Measurements from ENCODE around the gene RPL36.
A peak's percentile ranks its signal among the peaks of the same experiment; 100 is the strongest.
"Not testable (repeated sequence)": the region's sequence is repeated elsewhere in the genome, so short reads cannot be mapped to it uniquely, and the experiment has no call there.

Gene RPL36

GRCh38 chr19:5717215-5717935, 27.3 kb downstream of the RPL36 start:
- FAIRE-seq: no peak
- DNase-seq (ENCODE audit: insufficient read length): no peak
- TF ChIP-seq POLR2AphosphoS5 (IDR thresholded peaks at IDR 0.05; ENCODE audit: low read depth, low read length) (no peak), TAF1 (IDR thresholded peaks at IDR 0.05; ENCODE audit: borderline replicate concordance, low read depth, low read length) (no peak), POLR2A (IDR thresholded peaks at IDR 0.05; ENCODE audit: low read depth, low read length) (no peak)

DNA sequence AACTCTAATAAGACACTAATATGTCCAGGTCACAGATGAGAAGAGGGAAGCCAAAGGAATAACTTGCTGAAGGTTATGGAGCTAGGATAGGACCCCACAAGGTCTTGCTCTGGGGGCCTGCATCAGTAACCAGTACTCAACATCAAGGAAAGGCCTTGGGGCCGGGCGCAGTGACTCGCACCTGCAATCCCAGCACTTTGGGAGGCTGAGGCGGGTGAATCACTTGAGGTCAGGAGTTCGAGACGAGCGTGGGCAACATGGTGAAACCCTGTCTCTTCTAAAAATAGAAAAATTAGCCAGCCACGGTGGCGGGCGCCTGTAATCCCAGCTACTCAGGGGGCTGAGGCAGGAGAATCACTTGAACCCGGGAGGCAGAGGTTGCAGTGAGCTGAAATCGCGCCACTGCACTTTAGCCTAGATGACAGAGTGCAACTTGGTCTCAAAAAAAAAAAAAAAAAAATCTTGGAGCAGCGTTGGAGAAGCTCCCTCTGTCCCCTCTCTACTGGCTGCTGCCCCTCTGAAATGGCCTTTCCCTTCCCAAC, 28.0 kb downstream of the RPL36 start:
- no peak for DNase-seq (ENCODE audit: insufficient read length)
- no peak for FAIRE-seq
- TF ChIP-seq POLR2A (IDR thresholded peaks at IDR 0.05; ENCODE audit: low read depth, low read length): no peak
- no peak for TF ChIP-seq TAF1 (IDR thresholded peaks at IDR 0.05; ENCODE audit: borderline replicate concordance, low read depth, low read length)
- TF ChIP-seq POLR2AphosphoS5 (IDR thresholded peaks at IDR 0.05; ENCODE audit: low read depth, low read length): no peak

- peak; percentile 29 for DNase-seq (ENCODE audit: insufficient read length)
- TF ChIP-seq POLR2A (IDR thresholded peaks at IDR 0.05; ENCODE audit: low read depth, low read length) (peak; percentile 56; the same call in 1 of the 2 replicates), POLR2AphosphoS5 (IDR thresholded peaks at IDR 0.05; ENCODE audit: low read depth, low read length) (0 out of 2 replicates have a peak, but pooled peaks have one; percentile 66), TAF1 (IDR thresholded peaks at IDR 0.05; ENCODE audit: borderline replicate concordance, low read depth, low read length) (no peak)
- FAIRE-seq: no peak
These were observed 28.6 kb downstream of the RPL36 start for GRCh38 chr19:5718579-5719273.

DNA sequence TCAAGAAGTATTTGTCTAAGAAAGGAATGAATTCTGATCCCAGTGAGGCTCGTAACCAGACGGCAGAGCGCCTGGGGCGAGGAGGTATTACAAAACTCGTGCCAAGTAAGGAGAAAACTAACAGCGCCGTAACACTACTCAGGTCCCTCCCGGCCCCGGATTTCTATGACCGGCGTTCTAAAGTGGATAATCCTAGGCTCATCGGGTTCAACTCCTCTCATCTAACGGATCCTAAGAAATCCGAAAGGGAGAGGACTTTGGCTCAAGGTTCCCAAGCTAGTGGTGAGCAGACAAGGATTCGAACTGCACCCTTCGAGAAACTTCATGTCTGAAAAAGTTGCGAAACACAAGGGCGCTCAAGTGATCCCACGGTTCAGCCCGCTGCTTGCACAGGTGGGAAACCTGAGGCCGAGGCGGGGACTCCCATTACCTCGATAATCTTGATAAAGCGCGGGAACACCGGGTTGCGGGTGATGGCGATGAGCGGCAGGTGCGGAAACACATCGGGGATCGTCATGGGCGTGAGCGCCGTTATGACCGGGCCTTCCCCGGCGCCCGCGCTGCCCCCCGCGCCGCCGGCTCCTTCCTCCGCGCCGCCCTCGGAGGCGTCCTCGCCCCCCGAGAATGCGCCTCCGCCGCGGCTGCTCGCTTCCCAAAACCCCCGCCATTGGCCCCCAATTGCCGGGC, 29.3 kb downstream of the RPL36 start:
- TF ChIP-seq TAF1 (IDR thresholded peaks at IDR 0.05; ENCODE audit: borderline replicate concordance, low read depth, low read length) (0 out of 2 replicates have a peak, but pooled peaks have one; percentile 27), POLR2AphosphoS5 (IDR thresholded peaks at IDR 0.05; ENCODE audit: low read depth, low read length) (no peak), POLR2A (IDR thresholded peaks at IDR 0.05; ENCODE audit: low read depth, low read length) (no peak)
- no peak for DNase-seq (ENCODE audit: insufficient read length)
- FAIRE-seq: no peak

- peak; percentile 82 for TF ChIP-seq POLR2AphosphoS5 (IDR thresholded peaks at IDR 0.05; ENCODE audit: low read depth, low read length)
- peak; percentile 90 for TF ChIP-seq POLR2A (IDR thresholded peaks at IDR 0.05; ENCODE audit: low read depth, low read length)
- peak; percentile 78; the same call in 1 of the 2 replicates for TF ChIP-seq TAF1 (IDR thresholded peaks at IDR 0.05; ENCODE audit: borderline replicate concordance, low read depth, low read length)
- DNase-seq (ENCODE audit: insufficient read length) (peak; percentile 97), FAIRE-seq (peak; percentile 98)
These were observed 30.1 kb downstream of the RPL36 start, which contains the start of the genes CATSPERD and LONP1 for GRCh38 chr19:5719961-5720790. Gene CATSPERD, plus strand, starts transcription at chr19:5720637. Its CDS starts 101 bp downstream, at chr19:5720738. Gene LONP1, minus strand, starts transcription at chr19:5720146. Its CDS starts 14 bp downstream, at chr19:5720132.

GRCh38 chr19:5727453-5728050, 37.5 kb downstream of the RPL36 start:
- DNase-seq (ENCODE audit: insufficient read length) (no peak), FAIRE-seq (no peak)
- TF ChIP-seq POLR2A (IDR thresholded peaks at IDR 0.05; ENCODE audit: low read depth, low read length): no peak
- TF ChIP-seq TAF1 (IDR thresholded peaks at IDR 0.05; ENCODE audit: borderline replicate concordance, low read depth, low read length): no peak
- no peak for TF ChIP-seq POLR2AphosphoS5 (IDR thresholded peaks at IDR 0.05; ENCODE audit: low read depth, low read length)

DNA sequence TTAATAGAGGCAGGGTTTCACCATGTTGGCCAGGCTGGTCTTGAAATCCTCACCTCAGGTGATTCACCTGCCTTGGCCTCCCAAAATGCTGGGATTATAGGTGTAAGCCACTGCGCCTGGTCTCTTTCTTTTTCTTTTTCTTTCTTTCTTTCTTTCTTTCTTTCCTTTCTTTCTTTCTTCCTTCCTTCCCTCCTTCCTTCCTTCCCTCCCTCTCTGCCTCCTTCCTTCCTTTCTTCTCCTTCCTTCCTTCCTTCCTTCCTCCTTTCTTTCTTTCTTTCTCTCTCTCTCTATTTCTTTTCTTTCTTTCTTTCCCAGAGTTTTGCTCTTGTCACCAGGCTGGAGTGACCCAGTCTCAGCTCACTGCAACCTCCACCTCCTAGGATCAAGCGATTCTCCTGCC, 43.1 kb downstream of the RPL36 start:
- DNase-seq (ENCODE audit: insufficient read length); FAIRE-seq: not testable (repeated sequence)

GRCh38 chr19:5738423-5738822, 48.3 kb downstream of the RPL36 start:
- no peak for FAIRE-seq
- TF ChIP-seq TAF1 (IDR thresholded peaks at IDR 0.05; ENCODE audit: borderline replicate concordance, low read depth, low read length): no peak
- TF ChIP-seq POLR2AphosphoS5 (IDR thresholded peaks at IDR 0.05; ENCODE audit: low read depth, low read length): no peak
- no peak for TF ChIP-seq POLR2A (IDR thresholded peaks at IDR 0.05; ENCODE audit: low read depth, low read length)
- no peak for DNase-seq (ENCODE audit: insufficient read length)

All from GM12892 (cell line).